Ovary (tissue), 3 donors: ENCODE results near the gene CSK.

Experiments
- EP300 ChIP-seq: sonication (generic); formaldehyde crosslinking; IDR thresholded peaks from one replicate; pipeline ENCODE4 v1.6.1; 2017; ENCODE audit warnings: antibody characterized with exemption
- POLR2A ChIP-seq: fragments of 450-650 bp; IDR thresholded peaks from one replicate; pipeline ENCODE4 v1.6.1; 2017; ENCODE audit warnings: antibody characterized with exemption, mild to moderate bottlenecking, moderate library complexity
- TF ChIP-seq, protein P1 (sequence below), 3 donors: fragments of 450-650 bp in 2 of 3; fragments of 200-600 bp in 1 of 3; IDR thresholded peaks; one replicate each; pipeline versions ENCODE4 v1.5.1 to v1.8.0; 2016 to 2022; ENCODE audit warnings: antibody characterized with exemption in 3 of 3, mild to moderate bottlenecking in 1 of 3
- donor health status: DM: no; HTN: no; CAD: no.

DNA sequence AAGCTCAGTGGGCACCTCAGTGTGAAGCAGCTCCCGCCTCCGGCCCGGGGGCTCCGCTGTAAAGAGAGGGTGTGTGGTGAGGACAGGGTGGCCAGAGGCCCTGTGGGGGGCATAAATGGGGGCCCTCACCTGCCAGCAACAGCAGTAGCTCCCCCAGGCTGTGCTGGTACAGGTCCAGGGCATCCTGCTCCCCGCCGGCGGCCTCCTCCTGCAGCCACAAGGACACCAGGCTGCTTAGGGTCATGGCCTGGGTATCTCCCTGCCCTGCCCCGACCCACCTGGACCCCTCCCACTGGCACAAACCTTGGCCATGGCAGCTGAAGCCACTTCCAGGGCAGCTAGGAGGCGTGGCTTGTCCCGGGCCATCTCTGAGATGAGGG lies 56.2 kb downstream of the CSK start:
- no peak for TF ChIP-seq EP300
- TF ChIP-seq, protein P1, sequence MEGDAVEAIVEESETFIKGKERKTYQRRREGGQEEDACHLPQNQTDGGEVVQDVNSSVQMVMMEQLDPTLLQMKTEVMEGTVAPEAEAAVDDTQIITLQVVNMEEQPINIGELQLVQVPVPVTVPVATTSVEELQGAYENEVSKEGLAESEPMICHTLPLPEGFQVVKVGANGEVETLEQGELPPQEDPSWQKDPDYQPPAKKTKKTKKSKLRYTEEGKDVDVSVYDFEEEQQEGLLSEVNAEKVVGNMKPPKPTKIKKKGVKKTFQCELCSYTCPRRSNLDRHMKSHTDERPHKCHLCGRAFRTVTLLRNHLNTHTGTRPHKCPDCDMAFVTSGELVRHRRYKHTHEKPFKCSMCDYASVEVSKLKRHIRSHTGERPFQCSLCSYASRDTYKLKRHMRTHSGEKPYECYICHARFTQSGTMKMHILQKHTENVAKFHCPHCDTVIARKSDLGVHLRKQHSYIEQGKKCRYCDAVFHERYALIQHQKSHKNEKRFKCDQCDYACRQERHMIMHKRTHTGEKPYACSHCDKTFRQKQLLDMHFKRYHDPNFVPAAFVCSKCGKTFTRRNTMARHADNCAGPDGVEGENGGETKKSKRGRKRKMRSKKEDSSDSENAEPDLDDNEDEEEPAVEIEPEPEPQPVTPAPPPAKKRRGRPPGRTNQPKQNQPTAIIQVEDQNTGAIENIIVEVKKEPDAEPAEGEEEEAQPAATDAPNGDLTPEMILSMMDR (IDR thresholded peaks at IDR 0.05) = no peak
- TF ChIP-seq POLR2A = no peak
